Measurements from ENCODE around the gene ENTPD8. TPM values are rescaled to one million over a fixed set of nuclear protein-coding genes. Genes with fewer than 3 reads are reported as not detected.

Gene ENTPD8
- total RNA-seq, 1 donor from 2014 or later: not detected

DNA sequence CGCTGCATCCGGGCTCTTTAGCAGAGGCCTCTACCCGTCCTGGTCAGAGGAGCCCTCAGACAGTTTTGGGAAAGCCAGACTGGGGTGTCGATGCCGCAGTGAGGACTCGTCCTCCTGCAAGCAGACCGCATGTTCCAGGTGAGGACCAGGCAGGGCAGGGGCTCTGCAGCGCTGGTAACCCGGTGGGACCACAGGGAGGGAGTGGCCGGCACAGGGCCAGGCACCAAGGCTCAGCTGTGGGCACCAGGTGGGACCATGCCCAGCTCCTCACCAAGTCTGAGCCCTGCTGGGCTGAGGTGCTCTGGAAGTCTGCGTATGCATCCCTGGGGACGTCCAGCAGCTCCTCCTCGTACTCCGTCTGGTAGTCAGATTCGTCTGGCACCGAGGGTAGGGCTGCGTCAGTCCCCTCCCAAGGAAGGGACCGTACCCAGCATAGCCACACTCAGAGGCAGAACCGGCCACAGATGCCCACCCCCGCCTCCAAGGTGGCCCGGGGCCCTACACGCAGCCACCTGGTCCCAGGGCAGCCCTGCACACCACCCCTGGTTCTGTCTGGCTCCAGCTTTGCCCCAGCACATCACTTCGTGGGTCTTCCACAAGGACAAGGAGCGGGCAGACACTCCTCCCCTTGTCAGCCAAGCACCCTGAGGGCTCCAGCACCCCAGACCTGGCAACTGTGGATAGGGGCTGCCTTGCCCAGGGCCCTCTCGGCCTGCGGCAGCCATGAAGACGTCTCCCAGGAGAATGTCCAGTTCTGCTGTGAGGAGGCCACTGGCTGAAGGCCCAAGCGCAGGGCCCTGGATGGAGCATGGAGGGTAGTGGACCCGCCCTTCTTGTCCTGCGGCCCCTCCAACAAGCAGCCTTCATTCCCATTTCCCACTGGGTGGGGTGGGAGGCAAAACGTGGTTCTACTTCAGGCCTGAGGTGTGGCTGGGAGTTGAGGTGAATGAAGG lies 19.5 kb upstream of the ENTPD8 start:
- DNase-seq: no peak
- no peak for ATAC-seq
- intact Hi-C loops (cut with micrococcal nuclease): no loop called here

DNA sequence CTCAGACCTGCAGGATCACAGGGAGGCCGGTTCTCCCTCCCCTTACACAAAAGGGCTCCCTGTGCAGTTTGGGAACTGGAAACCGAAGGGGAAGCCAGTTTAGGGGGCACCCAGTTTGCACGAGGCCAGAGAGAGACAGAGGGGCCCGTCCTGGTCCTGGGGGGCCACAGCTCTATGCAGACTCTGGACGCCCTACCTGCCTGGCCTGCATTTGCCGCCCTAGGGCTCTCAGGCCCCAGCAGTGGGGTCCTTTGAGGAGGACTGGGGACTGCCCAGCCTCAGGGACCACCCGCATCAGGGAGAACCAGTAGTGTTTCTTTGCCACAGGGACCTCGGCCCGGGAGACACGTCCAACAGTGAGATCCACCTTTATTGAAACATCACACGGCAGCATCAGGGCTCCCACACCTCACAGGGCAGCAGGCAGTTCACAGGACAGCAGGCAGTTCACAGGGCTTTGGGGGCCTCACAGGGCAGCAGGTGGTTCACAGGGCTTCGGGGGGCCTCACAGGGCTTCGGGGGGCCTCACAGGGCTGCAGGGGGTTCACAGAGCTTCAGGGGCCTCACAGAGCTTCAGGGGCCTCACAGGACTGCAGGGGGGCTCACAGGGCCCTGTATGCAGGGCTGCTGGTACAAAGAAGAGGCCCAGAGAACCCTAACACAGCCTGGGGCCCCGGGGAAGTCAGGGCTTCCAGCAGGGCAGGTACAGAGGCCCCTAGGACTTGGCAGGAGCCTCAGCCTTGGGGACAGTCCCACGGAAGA lies 18.6 kb upstream of the ENTPD8 start:
- intact Hi-C loops (cut with micrococcal nuclease): no loop called here

DNA sequence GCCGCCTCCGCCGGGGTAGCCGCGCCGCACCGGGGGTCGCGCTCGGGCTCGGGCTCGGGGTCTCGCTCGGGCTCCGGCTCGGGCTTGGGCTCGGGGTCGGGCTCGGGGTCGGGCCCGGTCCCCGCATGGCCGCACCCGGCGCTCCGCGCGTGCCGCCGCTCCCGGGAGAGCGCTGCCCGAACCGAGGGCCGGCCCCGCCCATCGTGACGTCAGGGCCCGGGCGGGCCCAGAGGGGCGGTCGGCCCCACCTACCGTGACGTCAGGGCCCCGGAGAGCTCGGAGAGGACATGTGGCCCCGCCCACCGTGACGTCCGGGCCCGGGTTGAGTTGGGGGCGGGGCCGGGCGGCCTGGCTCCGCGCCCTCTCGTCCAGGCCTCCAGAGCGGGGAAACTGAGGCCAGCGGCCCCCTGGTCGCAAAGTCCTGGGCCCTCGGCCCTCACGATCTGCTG lies 18.0 kb upstream of the ENTPD8 start, which contains the start of gene NSMF:
Gene NSMF (minus strand): TSS at position 183 of the 449 bp plus-strand sequence. CDS start 232 bp downstream, outside the sequence.
- intact Hi-C loops (cut with micrococcal nuclease): no loop called here

More for the DNA sequence above, 18.6 kb upstream of the ENTPD8 start:
- ATAC-seq (peak; percentile 10), DNase-seq (no peak)

DNA sequence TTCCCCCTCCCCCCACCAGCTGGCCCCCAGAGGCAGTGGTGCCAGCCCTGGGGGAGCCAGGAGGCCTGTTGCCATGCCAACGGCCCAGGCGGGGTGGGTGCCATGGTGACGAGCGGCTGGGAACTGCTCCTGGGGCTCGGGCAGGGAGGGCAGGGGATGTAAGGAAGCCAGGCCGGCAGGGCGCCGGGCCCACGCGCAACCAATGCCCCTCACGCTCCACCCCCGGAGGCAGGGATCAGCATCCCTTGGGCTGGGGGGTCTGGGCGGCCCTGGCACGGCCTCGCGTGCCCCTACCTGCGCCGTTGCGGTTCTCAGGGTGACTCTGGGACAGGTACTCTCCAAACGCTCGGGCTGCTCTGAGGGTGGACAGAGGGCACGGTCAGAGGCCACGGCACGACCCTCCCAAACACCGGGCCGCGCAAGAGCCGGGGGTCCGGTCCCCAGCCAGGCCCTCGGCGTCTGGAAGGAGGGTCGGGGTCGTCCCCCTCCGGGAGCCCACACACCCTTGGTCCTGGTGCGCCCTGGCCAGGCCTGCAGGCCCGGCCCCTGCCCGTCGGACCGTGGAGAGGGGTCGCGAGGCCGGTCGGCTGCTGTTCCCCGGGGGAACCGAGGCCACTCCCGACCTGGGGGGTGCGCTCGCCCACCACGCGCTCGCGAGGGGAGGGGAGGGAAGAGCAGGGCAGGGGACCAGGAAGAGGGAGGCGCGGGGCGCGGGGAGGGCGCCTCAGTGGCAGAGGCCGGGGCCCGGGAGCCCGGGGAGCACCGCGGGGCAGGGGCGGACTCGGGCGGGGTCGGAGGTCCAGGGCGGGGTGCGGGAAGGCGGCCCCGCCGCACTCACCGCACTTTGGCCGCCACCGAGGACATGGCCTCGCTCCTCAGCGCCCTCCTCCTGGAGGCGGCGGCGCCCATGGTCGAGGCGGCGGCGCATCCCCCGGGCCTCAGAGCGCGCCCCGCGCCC lies 17.3 kb upstream of the ENTPD8 start:
- intact Hi-C loops (cut with micrococcal nuclease): no loop called here
- DNase-seq (peak; percentile 44), ATAC-seq (no peak)

More for the DNA sequence above, 18.0 kb upstream of the ENTPD8 start, which contains the start of gene NSMF:
- DNase-seq (peak; percentile 97), ATAC-seq (peak; percentile 91)

DNA sequence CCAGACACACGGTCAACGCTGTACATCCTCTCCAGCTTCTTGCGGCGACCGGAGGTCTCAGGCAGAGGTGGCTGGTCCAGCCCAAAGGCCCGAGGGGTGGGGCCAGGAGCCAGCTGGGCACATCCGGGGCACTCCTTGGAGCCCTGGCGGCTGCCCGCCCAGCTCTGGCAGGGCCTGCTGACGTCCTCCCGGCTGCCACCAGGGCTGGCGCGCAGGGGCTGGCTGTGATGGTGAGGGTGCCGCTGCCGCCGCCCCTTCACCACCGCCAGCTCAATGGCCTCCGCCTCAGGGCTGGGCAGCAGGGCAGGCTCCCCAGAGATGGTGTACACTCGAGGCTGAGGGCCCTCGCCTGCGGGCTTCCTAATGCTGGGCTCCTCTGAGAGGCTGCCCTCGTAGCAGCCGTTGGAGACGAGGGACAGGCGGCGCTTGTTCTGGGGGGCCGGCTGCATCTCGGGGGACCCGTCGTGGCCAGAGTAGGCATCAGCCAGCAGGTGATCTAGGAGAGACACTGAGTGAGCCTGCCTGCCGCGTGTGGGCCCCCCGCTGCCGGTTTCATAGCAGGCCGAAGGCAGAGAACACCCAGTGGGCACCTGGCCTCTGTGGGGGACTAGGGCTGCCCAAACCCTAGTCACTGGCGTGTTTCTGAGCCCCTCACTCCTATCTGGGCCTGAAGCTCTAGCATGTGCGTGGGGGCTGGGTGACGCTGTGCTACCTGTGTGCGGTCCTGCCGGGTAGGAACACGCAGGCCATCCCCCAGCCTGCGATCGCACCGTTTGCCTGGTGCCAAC lies 16.4 kb upstream of the ENTPD8 start:
- DNase-seq (peak; percentile 38), ATAC-seq (no peak)
- intact Hi-C loops (cut with micrococcal nuclease): no loop called here

DNA sequence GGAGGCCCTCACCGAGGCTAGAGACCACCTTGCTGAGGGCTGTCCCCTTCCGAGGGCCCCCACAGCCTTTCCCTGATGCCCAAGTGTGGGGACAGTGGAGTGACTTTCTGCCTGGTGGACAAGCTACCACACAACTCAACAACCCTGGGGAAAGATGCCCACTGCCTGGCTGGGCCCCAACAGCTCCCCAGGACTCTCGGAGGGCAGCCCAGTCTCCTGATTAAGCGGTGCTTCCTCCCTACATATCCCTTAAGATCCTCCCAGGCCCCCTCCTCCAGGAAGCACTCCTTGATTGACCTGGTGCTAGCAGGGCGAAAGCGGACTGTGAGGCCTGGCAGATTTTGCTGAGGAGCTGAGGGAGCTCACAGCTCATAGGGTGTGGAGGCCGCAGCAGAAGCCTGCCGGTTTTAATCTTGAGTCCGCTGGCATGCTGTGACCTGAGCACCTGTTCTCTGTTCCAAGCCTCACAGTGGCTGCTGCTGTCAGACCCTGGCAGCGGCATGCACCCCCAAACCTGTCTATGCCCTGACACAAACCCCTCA lies 15.8 kb upstream of the ENTPD8 start:
- ATAC-seq (no peak), DNase-seq (no peak)
- intact Hi-C loops (cut with micrococcal nuclease): no loop called here

DNA sequence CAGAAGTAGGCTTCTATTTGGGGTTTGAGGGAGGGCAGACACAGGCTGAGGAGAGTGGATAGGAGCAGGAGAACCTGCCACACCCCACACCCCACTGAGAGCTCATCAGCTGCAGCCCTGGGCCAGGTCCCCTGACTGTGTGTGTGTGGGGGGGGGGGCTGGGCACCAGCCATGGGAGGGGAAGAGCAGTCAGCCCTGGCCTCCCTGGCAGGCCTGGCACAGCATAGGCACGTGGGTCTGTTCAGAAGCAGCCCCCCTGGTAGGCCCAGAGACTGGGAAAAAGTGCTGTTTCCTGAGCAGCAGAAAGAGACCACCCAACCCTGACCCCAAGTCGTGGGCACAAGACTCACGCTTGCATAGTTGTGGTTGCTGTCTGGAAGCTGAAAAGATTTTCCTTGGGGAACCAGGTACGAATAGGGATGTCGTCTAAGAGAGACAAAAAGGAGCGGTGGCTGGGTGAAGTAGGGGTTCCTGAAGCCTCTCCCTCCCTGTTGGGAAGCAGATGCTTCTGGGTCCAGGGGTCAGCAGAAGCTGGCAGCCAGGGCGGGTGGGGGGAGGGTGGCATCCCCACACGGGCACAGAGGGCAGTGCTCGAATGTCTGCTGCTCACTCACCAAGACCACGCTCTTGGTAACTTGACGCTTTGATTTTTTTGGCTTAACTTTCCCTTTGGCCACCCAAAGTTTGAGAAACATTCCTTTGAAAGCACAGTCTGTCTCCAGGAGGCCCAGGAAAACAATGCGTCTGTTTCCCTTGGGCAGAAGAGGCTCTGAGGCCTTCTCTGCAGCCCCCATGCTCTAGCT lies 15.1 kb upstream of the ENTPD8 start:
- intact Hi-C loops (cut with micrococcal nuclease): no loop called here
- ATAC-seq: no peak
- no peak for DNase-seq

DNA sequence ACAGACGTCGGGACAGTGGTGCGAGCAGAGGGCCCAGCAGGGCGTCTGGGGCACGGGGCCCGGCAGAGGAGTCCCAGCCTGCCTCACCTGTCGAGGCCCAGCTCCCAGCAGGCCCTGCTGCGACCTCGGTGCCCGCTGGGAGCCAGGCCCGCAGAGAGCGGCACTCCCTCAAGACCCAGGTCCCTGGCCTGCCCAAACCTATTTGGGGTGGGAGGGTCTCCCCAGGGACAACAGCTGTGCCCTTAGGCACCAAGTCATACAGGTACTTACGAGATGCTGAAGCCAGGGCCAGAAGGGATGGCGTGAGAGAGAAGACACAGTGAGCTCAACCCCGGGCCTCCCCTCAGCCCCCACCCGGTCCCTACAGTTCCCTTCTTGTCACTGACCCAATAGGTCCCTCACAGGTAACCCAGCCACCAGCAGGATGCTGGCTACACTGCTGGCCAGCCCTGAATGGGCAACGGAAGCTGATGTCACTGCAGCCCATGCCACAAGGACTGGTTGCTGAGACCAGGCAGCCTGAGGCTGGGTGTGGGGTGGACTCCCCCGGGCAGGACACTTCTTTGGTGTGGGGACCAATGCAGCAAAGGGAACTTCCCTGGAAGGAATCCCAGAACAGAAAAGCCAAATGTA lies 14.3 kb upstream of the ENTPD8 start:
- intact Hi-C loops (cut with micrococcal nuclease): no loop called here
- DNase-seq (no peak), ATAC-seq (no peak)

DNA sequence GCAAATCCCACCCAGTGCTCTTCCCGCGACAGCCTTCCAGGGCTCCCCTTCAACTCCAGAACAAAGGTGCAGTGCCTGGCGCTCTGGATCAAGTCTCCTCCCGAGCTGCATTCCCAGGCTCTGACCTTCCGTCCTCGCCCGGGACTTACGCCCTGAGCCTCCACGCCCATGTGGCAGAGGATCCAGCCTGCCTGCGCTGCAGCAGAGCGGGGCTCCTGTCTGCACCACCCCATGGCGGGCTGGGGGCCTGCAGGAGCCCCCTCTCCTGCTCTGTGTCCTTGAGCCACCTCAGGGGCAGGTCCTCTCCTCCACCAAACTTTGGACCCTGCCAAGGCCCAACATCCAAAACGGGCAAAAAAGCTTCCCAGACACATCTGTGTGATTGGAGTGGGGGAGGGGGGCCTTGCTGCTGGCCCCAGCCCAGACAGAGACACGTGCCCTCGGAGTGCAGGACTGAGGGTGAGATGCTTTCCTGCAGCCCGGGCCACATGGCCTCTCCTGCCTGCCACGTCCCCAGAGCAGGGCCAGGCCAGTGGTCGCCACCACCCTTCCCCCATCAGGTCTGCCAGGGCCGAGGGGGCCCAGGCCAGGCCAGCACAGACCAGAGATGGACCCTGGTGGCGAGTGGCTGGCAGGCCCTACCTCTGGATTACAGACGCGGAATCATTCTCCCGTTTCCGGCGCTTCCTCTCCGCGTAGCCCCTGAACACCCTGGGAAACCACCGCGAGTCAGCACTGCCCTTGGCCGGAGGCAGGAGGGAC lies 13.6 kb upstream of the ENTPD8 start:
- DNase-seq (peak; percentile 42), ATAC-seq (peak; percentile 7)
- intact Hi-C loops (cut with micrococcal nuclease): no loop called here

DNA sequence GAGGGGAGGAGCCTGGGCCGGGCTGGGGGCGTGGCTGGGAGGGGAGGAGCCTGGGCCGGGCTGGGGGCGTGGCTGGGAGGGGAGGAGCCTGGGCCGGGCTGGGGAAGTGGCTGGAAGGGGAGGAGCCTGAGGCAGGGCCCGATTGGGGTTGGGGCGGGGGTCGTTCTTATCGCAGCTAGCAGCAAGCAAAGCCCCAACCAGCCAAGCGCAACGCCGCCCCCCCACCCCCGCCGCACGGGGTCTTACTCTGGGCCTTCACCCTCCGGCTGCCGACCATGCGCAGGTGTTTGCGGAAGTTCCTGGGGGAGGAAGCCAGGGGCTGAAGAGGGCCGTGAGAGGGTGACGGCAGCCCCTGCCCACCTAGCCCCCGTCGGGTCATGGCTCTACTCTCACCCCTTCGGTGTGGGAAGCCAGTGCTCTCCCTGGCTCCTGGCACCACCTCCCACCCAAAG lies 13.0 kb upstream of the ENTPD8 start:
- peak; percentile 67 for DNase-seq
- intact Hi-C loops (cut with micrococcal nuclease): no loop called here
- ATAC-seq: peak; percentile 42

DNA sequence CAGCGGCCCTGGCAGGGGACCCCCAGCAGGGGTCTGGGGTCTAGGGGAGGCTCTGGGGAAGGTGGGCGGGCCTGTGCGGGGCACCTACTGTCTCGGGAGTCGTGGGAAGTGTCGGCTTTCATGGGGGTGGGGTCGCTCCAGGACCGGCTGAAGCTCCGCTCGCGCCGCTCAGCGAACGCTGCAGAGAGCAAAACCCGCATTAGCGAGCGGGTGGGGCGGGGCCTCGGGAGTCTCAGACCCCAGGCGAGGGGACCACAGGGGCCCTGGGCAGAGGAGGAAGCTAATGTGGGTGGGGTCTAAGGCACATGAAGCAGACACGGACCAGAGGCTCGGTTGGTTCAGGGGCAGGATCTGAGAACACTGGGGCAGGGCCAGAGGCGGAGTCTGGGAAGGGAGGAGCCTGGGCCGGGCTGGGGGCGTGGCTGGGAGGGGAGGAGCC lies 12.5 kb upstream of the ENTPD8 start:
- ATAC-seq: peak; percentile 64
- intact Hi-C loops (cut with micrococcal nuclease): no loop called here
- DNase-seq: peak; percentile 75

DNA sequence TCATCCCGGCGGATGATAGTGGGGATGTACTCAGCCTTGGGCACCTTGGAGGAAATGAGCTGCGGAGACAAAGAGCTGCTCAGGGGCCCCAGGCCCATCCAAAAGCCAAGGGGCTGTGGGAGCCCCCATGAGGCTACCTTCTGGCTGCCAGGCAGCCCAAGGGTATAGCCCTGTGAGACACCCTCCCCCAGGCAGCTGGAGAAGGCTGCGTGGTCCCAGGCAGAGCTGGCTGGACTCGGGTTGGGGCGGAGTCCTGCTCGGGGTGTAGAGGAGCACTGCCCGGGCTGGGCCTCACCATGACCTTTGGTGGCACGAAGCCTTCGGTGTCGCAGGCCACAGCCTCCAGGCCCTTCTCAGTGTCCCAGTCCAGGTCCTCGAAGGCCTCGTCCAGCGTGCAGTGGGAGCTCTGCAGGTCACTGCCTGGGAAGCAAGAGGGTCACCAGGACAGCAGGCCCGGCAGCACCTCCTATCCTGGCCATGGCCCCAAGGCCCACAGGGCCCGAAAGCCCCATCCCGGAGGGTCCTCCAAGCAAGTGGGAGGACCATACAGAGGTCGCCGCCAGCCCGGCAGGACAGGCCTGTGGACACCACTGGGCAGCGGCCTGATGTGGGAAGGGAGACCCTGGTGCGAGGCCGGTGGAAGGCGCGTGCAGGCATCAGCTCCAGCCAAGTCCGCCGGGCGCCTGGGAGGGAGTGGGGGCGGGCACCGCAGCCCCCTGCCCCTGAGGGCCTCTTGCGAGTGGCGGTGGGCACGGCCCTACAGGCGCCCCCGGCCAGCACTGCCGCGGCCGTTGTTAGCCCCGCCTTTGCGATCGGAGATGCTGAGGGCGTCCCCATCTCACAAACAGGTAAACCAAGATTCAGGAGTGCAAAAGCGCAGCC lies 11.8 kb upstream of the ENTPD8 start:
- intact Hi-C loops (cut with micrococcal nuclease): no loop called here
- DNase-seq (no peak), ATAC-seq (no peak)

DNA sequence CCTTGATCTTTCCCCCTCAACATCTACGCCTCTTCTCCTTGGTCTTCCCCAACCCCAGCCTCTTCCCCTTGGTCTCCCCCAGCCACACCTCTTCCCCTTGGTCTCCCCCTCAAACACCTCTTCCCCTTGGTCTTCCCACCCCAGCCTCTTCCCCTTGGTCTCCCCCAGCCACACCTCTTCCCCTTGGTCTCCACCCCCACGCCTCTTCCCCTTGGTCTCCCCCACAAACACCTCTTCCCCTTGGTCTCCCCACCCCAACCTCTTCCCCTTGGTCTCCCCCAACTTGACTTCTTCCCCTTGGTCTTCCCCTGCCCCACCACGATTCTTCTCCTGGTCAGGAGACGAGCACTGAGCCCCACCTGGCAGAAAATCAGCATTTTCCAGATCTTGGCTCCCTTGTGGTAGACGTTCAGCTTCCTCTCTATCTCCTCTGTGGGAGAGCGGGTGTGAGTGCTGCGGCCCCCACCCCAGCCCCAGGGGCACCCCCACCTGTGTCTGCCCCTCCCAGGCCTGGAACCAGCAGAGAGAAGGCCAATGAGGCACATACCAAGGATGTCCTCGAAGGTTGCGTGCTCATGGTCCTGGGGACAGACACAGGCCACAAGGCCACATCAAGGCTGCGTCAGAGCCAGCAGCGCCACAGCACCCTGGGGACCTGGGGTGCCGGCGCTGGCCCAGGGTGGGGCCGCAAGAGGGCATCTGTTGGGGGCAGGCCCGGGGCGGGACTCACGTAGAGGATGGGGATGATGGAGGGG lies 11.0 kb upstream of the ENTPD8 start:
- intact Hi-C loops (cut with micrococcal nuclease): no loop called here
- no peak for ATAC-seq
- DNase-seq: no peak

Measured in left ventricle myocardium superior (tissue), 1 donor.